NCI-H187 treated with DMSO at 0.1 percent for 48 hours (cell line): ENCODE results near the gene SVIL.

Experiments
- DNase-seq: peaks from one replicate; lab custom pipeline; 2025; lab: John Stamatoyannopoulos, UW

The SVIL gene

GRCh38 chr10:29411666-29412315, 223.0 kb downstream of the SVIL start:
- DNase-seq, result no peak

GRCh38 chr10:29409241-29410054, 225.3 kb downstream of the SVIL start:
- no peak for DNase-seq

- DNase-seq, result no peak
Observed at GRCh38 chr10:29408847-29409240, 225.9 kb downstream of the SVIL start.
